22Rv1 (cell line): ENCODE measurements around the gene GTF2A1L.

Experiments used
- ZFX ChIP-seq: fragments of 450-650 bp; IDR thresholded peaks from 2 replicates; pipeline ENCODE4 v1.6.1; 2017; ENCODE audit warnings: antibody characterized with exemption, borderline replicate concordance
- TF ChIP-seq, protein P1 (sequence below): fragments of 450-650 bp; IDR thresholded peaks from 2 replicates; pipeline ENCODE4 v1.5.1; 2017; ENCODE audit warnings: mild to moderate bottlenecking

DNA sequence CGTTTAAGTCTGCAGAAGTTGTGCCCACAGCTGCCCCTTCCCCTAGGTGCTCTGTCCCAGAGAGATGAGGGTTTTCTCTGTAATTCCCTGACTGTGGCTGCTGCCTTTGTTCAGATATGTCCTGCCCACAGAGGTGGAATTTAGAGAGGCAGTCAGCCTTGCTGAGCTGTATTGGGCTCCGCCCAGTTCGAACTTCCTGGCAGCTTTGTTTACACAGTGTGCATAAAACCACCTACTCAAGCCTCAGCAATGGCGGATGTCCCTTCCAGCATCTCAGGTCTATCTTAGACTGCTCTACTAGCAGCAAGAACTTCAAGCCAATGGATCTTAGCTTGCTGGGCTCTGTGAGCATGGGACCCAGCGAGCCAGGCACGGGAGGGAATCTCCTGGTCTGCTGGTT, 89.8 kb downstream of the GTF2A1L start:
- TF ChIP-seq, protein P1, sequence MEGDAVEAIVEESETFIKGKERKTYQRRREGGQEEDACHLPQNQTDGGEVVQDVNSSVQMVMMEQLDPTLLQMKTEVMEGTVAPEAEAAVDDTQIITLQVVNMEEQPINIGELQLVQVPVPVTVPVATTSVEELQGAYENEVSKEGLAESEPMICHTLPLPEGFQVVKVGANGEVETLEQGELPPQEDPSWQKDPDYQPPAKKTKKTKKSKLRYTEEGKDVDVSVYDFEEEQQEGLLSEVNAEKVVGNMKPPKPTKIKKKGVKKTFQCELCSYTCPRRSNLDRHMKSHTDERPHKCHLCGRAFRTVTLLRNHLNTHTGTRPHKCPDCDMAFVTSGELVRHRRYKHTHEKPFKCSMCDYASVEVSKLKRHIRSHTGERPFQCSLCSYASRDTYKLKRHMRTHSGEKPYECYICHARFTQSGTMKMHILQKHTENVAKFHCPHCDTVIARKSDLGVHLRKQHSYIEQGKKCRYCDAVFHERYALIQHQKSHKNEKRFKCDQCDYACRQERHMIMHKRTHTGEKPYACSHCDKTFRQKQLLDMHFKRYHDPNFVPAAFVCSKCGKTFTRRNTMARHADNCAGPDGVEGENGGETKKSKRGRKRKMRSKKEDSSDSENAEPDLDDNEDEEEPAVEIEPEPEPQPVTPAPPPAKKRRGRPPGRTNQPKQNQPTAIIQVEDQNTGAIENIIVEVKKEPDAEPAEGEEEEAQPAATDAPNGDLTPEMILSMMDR: no peak
- no peak for TF ChIP-seq ZFX
